BLaER1 treated with 17β-estradiol and CSF1 and Interleukin-3, amounts not matched to agents 10 nM and 100 nM (cell line): ENCODE data around the gene LARP1.
"Not testable (repeated sequence)": the region's sequence is repeated elsewhere in the genome, so short reads cannot be mapped to it uniquely, and the experiment has no call there.

Experiments used
- H3K27ac ChIP-seq, 11 experiments: shearing (Covaris generic); formaldehyde crosslinking; 2 replicates each; pipeline ENCODE4 v1.8.1; 2022
- H3K27me3 ChIP-seq, 11 experiments: shearing (Covaris generic); formaldehyde crosslinking; 2 replicates each; pipeline ENCODE4 v1.8.1; 2022
- H3K36me3 ChIP-seq, 11 experiments: shearing (Covaris generic); formaldehyde crosslinking; 2 replicates each; pipeline ENCODE4 v1.8.1; 2022
- H3K4me1 ChIP-seq, 10 experiments: shearing (Covaris generic); formaldehyde crosslinking; 2 replicates each; pipeline ENCODE4 v1.8.1; 2022
- H3K4me2 ChIP-seq, 11 experiments: shearing (Covaris generic); formaldehyde crosslinking; 2 replicates each; pipeline ENCODE4 v1.8.1; 2022
- H3K4me3 ChIP-seq, 10 experiments: shearing (Covaris generic); formaldehyde crosslinking; 2 replicates each; pipeline ENCODE4 v1.8.1; 2022
- H3K9ac ChIP-seq, 11 experiments: shearing (Covaris generic); formaldehyde crosslinking; 2 replicates each; pipeline ENCODE4 v1.8.1; 2022
- H3K9me3 ChIP-seq, 11 experiments: shearing (Covaris generic); formaldehyde crosslinking; replicated peaks in 1 of 11; 2 replicates each; pipeline ENCODE4 v1.8.1; 2022
- H4K20me1 ChIP-seq, 11 experiments: shearing (Covaris generic); formaldehyde crosslinking; 2 replicates each; pipeline ENCODE4 v1.8.1; 2022
- Cebpa-rat ChIP-seq, 11 experiments: shearing (Covaris generic); IDR thresholded peaks; 2 replicates each; pipeline ENCODE4 v1.8.1; 2022

Gene LARP1

DNA sequence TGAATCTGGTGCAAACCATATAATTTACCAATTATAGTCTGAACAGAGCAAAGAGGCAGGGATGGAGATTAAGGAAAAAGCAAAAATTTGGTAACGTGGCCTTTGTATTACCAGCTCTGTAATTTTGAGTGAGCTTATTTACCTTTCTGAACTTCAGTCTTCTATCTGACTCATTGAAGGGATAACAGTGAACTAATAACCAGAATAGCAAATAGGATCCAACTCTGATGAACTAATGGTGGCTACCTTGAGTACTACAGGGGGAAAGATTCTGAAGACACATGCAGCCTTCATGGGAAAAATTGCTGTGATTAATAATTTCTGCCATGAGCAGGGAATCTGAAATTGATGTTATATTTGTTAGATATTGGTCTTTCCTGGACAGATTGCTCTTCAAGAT lies 23.0 kb upstream of the LARP1 start:
- no peak for TF ChIP-seq Cebpa-rat (IDR thresholded peaks at IDR 0.05)
- Histone ChIP-seq H3K27me3 (no peaks in the 10 kb centered on the region), H3K4me2 (no peak overlapping the region), H3K9me3 (no peaks in the 10 kb centered on the region), H4K20me1 (no peaks in the 10 kb centered on the region), H3K4me1 (peaks cover 0 to 16% (median 0%) of the 10 kb centered on the region in 10 experiments; a peak in 5 of 20 replicates), H3K27ac (no peak overlapping the region), H3K36me3 (no peaks in the 10 kb centered on the region), H3K4me3 (no peak overlapping the region), H3K9ac (no peak overlapping the region)

- Histone ChIP-seq H3K4me3 (no peak overlapping the region), H4K20me1 (no peaks in the 10 kb centered on the region), H3K27me3 (no peaks in the 10 kb centered on the region), H3K36me3 (no peaks in the 10 kb centered on the region), H3K4me2 (peak overlapping the region in 3 of 11 experiments; percentile 33 to 63 (median 57); a peak in 4 of 22 replicates), H3K27ac (no peak overlapping the region), H3K4me1 (peaks cover 0 to 16% (median 0%) of the 10 kb centered on the region in 10 experiments; a peak in 5 of 20 replicates), H3K9me3 (no peaks in the 10 kb centered on the region), H3K9ac (no peak overlapping the region)
- TF ChIP-seq Cebpa-rat (IDR thresholded peaks at IDR 0.05) = no peak
These were observed 20.6 kb upstream of the LARP1 start for GRCh38 chr5:154734370-154735248.

GRCh38 chr5:154735362-154735761 lies 19.8 kb upstream of the LARP1 start:
- H3K27ac ChIP-seq, H3K36me3 ChIP-seq, H3K4me3 ChIP-seq, H3K9me3 ChIP-seq, H3K27me3 ChIP-seq, H4K20me1 ChIP-seq, H3K9ac ChIP-seq: not testable (repeated sequence)
- H3K4me2 ChIP-seq = peak overlapping the region in 2 of 11 experiments; percentile 57 to 63; a peak in 1 of 22 replicates
- peaks cover 0 to 16% (median 0%) of the 10 kb centered on the region in 10 experiments; a peak in 5 of 20 replicates for H3K4me1 ChIP-seq

DNA sequence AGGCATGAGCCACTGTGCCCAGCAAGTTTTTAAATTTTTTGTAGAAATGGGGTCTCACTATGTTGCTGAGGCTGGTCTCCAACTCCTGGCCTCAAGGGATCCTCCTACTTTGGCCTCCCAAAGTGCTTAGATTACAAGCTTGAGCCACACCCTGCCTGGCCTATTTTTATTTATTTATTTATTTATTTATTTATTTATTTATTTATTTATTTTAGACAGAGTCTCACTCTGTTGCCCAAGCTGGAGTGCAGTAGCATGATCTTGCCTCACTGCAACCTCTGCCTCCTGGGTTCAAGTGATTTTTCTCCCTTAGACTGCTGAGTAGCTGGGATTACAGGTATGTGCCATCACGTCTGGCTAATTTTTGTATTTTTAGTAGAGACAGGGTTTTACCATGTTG lies 18.8 kb upstream of the LARP1 start:
- H3K4me3 ChIP-seq, H3K27ac ChIP-seq: not testable (repeated sequence)

DNA sequence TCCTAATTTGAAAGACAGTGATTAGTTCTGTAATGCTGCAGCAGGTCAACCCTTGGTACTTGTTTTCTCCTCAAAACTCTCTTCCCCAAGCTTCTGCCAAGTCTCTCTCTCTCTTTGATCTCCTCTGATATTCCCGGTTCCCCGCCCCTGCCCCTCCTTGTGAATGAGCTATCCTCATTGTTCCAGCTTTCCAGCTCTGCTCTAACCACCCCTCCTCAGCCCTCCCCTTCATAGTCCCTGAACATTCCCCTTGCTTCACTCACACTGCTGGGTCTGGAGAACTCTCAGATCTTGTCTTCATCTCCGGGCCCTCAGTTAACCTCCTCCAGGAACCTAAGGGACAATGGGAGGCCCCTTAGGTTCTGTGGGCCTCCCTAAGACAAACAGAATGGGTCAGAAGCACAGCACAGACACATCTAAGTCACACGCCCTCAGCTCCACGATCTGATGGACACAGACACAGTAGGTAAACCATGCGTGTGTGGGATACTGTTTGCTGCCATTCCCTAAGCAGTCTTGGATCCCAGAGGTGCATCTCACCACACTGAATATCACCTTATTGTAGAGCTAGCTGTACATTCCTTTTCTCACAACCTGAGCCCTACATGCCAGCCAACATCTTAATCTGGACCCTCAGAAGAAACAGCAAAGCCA lies 17.4 kb upstream of the LARP1 start:
- Histone ChIP-seq H3K4me1 (peaks cover 0 to 16% (median 0%) of the 10 kb centered on the region in 10 experiments; a peak in 5 of 20 replicates), H3K36me3 (no peaks in the 10 kb centered on the region), H3K4me2 (no peak overlapping the region), H3K9me3 (no peaks in the 10 kb centered on the region), H3K27me3 (no peaks in the 10 kb centered on the region), H3K9ac (no peak overlapping the region), H3K27ac (no peak overlapping the region), H4K20me1 (no peaks in the 10 kb centered on the region), H3K4me3 (no peak overlapping the region)
- no peak for TF ChIP-seq Cebpa-rat (IDR thresholded peaks at IDR 0.05)

More for the DNA sequence above, 18.8 kb upstream of the LARP1 start:
- peaks cover 0 to 16% (median 0%) of the 10 kb centered on the region in 10 experiments; a peak in 5 of 20 replicates for H3K4me1 ChIP-seq
- H3K27me3 ChIP-seq, H3K9me3 ChIP-seq, H3K9ac ChIP-seq, H4K20me1 ChIP-seq, H3K36me3 ChIP-seq, H3K4me2 ChIP-seq: not testable (repeated sequence)

DNA sequence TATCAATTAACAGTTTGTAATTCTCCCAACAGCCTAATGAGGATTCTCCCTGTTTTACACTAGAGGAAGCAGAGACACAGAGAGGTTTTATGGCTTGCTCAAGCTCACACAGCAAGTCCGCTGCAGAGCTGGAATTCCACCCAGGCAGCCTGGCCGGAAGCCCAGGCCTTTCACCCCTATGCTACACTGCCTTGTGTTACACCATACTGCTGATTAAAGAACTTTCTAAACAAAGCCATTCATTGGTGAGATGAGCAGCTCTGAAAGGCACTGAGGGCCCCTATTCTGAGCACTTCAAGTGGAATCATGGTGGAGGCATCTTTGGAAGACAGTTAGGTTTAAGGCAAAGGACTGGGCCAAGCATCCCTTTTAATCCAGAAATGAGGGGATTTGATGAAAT lies 14.7 kb upstream of the LARP1 start:
- H3K36me3 ChIP-seq = no peaks in the 10 kb centered on the region
- H3K27ac ChIP-seq = no peak overlapping the region
- no peak overlapping the region for H3K4me2 ChIP-seq
- no peak overlapping the region for H3K9ac ChIP-seq
- no peaks in the 10 kb centered on the region for H3K4me1 ChIP-seq
- no peak for TF ChIP-seq Cebpa-rat (IDR thresholded peaks at IDR 0.05)
- no peaks in the 10 kb centered on the region for H3K27me3 ChIP-seq
- no peak overlapping the region for H3K4me3 ChIP-seq
- H4K20me1 ChIP-seq = no peaks in the 10 kb centered on the region
- no peaks in the 10 kb centered on the region for H3K9me3 ChIP-seq

- H3K27ac ChIP-seq = no peak overlapping the region
- H3K4me2 ChIP-seq = no peak overlapping the region
- H3K36me3 ChIP-seq = no peaks in the 10 kb centered on the region
- no peak for TF ChIP-seq Cebpa-rat (IDR thresholded peaks at IDR 0.05)
- no peaks in the 10 kb centered on the region for H3K4me1 ChIP-seq
- no peaks in the 10 kb centered on the region for H4K20me1 ChIP-seq
- H3K4me3 ChIP-seq = no peak overlapping the region
- H3K9me3 ChIP-seq = no peaks in the 10 kb centered on the region
- no peaks in the 10 kb centered on the region for H3K27me3 ChIP-seq
- H3K9ac ChIP-seq = no peak overlapping the region
These were observed 14.2 kb upstream of the LARP1 start for GRCh38 chr5:154740957-154741356.

- no peak overlapping the region for H3K27ac ChIP-seq
- H3K4me1 ChIP-seq = no peaks in the 10 kb centered on the region
- H3K4me3 ChIP-seq = no peak overlapping the region
- no peaks in the 10 kb centered on the region for H3K9me3 ChIP-seq
- H3K27me3 ChIP-seq = no peaks in the 10 kb centered on the region
- H3K9ac ChIP-seq = no peak overlapping the region
- no peaks in the 10 kb centered on the region for H4K20me1 ChIP-seq
- H3K4me2 ChIP-seq = no peak overlapping the region
- H3K36me3 ChIP-seq = no peaks in the 10 kb centered on the region
- TF ChIP-seq Cebpa-rat (IDR thresholded peaks at IDR 0.05) = no peak
These were observed 13.8 kb upstream of the LARP1 start for GRCh38 chr5:154741415-154741814.

DNA sequence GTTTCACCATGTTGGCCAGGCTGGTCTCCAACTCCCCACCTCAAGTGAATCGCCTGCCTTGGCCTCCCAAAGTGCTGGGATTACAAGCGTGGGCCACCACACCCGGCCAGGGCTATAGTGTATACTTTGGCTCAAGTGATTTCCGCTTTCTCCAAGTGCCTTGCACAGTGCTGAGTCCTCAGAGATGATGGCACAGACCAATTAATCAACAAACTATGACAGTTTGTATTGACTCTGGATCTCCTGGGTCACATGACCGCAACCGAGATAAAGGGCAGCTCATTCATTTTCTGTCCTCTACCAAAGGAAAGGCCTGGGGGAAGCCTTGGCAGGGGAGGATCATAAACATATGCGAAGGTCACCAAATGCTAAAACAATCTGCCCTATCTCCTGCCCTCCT lies 11.4 kb upstream of the LARP1 start:
- no peak overlapping the region for H3K4me2 ChIP-seq
- H3K27ac ChIP-seq = no peak overlapping the region
- no peak for TF ChIP-seq Cebpa-rat (IDR thresholded peaks at IDR 0.05)
- H3K4me3 ChIP-seq = no peak overlapping the region
- H3K4me1 ChIP-seq = no peaks in the 10 kb centered on the region
- no peaks in the 10 kb centered on the region for H3K27me3 ChIP-seq
- H3K9ac ChIP-seq = no peak overlapping the region
- no peaks in the 10 kb centered on the region for H3K9me3 ChIP-seq
- no peaks in the 10 kb centered on the region for H4K20me1 ChIP-seq
- H3K36me3 ChIP-seq = no peaks in the 10 kb centered on the region

GRCh38 chr5:154745349-154745748 lies 9.8 kb upstream of the LARP1 start:
- no peaks in the 10 kb centered on the region for H4K20me1 ChIP-seq
- no peaks in the 10 kb centered on the region for H3K27me3 ChIP-seq
- no peak for TF ChIP-seq Cebpa-rat (IDR thresholded peaks at IDR 0.05)
- H3K4me1 ChIP-seq = no peaks in the 10 kb centered on the region
- no peaks in the 10 kb centered on the region for H3K9me3 ChIP-seq
- no peak overlapping the region for H3K4me2 ChIP-seq
- no peaks in the 10 kb centered on the region for H3K36me3 ChIP-seq
- H3K27ac ChIP-seq = no peak overlapping the region
- no peak overlapping the region for H3K9ac ChIP-seq
- H3K4me3 ChIP-seq = no peak overlapping the region
